Activated CD8-positive, alpha-beta memory T cell treated with anti-CD3 and anti-CD28 coated beads, Interleukin-2, amount 50 U/mL, for 48 hours (primary cell): Measurements from ENCODE around the gene SCGB3A1.

Experiments used
- DNase-seq: peaks from one replicate; pipeline ENCODE4 v3.0.0-alpha.2; 2020

The SCGB3A1 gene, protein sequence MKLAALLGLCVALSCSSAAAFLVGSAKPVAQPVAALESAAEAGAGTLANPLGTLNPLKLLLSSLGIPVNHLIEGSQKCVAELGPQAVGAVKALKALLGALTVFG

DNA sequence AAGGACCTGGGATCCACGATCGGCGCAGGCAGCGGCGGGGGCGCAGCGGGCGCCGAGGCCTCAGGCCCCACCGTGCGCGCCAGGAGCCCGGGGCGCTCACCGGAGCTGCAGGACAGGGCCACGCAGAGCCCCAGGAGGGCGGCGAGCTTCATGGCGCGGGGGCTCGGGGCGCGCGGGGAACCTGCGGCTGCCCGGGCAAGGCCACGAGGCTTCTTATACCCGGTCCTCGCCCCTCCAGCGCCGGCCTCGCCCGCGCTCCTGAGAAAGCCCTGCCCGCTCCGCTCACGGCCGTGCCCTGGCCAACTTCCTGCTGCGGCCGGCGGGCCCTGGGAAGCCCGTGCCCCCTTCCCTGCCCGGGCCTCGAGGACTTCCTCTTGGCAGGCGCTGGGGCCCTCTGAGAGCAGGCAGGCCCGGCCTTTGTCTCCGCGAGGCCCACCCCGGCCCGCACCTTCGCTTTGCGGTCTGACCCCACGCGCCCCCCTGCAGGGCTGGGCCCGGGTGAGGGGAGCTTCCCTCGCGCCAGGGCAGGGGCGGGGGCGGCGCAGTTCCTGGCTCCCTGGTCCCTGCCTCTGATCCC lies at the start of gene SCGB3A1:
TSS of gene SCGB3A1 (minus strand) at position 189 of the 577 bp plus-strand sequence. CDS start at position 152, 37 bp downstream.
- DNase-seq: no peak

- no peak for DNase-seq
Measured at GRCh38 chr5:180640611-180640860, 49.2 kb upstream of the SCGB3A1 start.

GRCh38 chr5:180639741-180640610 lies 48.7 kb upstream of the SCGB3A1 start:
- peak; percentile 41 for DNase-seq

DNA sequence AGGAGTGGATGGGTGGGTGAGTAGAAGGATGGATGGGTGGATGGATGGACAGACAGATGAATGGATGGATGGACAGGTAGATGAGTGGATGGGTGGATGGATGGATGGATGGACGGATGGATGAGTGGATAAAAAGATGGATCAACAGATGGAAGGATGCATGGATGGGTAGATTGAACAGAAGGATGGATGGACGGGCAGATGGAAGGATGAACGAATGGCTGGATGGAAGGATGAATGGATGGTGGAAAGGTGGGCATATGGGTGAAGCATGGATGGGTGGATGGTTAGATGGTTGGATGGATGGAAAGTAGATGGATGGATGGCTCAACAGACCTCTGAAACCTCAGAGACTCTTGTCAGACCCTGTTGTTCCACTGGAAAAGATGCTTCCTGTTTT lies 48.0 kb upstream of the SCGB3A1 start:
- DNase-seq: no peak

GRCh38 chr5:180637962-180638680 lies 46.8 kb upstream of the SCGB3A1 start:
- peak; percentile 41 for DNase-seq

DNA sequence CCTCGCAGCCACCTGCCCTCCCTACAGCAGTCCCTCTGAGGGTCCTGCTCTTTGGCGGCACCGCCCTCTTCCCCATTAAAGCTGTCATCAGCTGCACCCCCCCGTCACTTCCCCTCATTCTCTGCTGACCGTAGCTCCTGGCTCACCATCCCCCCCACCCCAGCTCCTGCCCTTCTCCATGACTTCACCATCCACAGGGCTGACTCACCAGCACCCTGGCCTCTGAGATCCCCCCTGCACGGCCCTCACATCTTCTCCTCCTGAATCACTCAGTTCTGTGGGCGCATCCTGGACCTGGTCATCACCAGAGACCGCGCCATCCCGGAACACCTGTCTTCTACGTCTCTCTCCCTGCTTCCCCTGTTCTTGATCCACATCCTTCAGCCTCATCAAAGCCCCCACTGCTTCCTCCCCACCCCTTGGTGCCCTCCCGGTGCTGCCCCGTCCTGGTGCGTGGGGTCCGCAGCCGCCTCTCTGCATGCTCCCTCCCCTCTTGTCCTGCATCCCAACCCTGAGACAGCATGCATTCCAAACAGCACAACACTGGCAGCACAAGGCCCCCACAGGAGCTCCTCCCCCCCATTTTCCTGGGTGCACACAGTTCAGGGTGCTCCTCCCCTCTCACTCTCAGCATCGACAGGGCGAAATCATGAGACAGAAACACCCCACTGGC lies 45.2 kb upstream of the SCGB3A1 start:
- DNase-seq: no peak

- DNase-seq: no peak
Measured at GRCh38 chr5:180636016-180636402, 44.7 kb upstream of the SCGB3A1 start.

DNA sequence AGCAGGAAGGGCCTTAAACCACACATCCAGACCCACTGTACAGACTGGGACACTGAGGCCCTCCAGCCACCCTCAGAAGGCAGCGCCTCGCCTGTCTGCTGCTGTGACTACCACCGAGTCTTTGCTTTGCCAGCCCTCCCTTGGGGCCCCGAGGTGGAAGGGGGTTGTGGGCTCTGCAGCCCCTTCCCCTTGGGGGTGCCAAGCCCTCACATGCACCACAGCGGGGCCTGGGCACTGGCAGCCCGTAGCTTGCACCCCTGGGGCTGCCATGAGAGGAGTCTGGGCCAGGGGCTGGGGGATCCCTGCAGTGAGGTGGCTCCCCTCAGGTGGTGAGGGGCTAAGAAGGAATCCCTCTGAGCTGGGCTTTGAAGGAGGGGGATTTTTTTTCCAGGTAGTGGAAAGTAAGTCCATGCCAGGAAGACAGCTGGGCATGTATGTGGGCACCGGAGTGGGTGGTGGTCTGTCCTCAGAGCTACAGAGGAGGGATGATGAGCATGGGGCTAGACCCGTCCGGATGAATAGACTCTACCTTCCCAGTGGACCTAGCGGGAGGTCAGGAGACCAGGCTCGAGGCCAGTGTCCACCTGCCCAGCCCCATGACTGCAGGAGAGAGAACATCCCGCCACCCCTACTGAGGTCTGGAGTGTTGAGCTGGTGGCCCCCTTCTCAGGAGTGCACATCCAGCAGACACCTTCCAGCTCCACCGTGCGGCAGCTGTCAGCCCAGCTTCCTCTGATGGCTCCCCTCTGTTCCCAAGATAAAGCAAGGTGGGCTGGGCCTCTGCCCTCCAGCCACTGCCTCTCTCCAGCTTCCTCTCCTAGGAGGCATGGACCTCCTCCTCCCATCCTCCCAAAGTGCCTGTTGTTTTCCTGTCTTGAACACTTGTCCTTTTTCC lies 42.2 kb upstream of the SCGB3A1 start:
- no peak for DNase-seq

DNA sequence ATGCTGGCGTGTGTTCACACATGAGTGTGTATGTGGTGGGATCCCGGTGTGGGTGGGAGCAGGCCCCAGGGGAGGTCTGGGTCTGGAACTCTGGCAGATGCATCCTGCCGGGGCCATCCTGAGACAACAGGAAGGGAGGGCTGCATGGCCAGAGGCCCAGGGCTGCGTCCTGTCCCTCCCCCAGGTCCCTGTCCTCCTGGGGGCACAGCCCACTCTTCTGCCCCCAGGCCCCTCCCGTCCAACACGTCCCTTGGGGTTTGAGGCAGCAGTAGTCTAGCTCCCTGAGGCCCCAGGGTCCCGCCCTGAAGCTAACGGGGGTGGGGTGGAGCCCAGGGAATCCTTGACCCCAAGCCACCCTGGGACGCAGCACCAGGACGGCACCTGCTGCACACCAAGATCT lies 41.5 kb upstream of the SCGB3A1 start:
- no peak for DNase-seq

DNA sequence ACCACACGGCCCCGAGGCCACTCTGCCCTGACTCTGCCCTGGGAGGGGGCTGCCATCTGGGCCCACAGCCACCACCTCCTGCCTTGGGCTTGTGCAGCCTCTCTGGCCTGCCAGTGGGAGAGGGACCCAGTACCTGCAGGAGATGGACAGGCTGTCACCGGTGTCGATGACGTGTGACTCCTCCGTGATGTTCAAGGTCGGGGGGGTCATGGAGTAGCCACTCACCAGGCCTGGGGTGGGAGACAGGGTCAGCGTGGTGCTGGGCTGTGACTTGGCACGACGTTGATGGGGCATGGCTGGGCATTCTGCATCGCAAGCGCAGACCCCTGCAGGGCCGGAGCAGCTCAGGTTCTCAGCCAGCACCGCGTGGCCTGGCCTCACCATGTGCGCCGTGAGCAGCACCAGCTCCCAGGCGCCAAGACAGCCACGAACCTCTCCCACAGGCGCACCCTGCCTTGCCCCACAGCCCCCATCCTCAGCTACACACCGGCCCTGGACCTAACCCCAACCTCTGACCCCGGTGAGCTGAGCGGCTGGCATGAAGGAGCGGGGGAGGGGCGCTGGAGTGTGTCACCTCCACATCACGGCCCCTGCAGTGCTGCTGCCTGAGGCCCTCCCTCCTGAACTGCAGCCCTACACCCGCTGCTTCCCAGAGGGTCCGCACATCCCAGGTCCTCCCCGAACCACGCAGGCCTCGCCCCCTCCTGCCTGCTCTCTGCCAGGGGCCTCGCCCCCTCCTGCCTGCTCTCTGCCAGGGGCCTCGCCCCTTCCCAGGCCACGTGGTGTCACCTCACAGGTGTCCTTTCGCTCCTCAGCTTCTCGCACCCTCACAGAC lies 40.5 kb upstream of the SCGB3A1 start:
- no peak for DNase-seq

DNA sequence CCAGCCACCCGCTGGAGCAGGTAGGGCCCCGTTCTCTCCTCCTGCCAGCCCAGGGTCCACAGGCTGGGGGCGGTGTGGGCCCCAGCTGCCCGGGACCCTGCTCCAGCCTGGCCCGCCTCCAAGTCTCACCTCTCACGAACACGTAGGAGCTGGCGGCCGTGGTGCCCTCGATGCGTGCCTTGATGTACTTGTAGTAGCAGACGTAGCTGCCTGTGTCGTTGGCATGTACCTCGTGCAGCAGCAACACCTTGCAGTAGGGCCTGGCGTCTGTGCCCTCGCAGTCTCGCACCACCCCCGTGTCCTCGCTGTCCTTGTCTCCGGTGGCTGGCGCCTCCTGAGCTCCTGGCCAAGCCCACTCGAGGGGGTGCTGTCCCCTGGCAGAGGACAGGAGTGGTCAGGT lies 39.1 kb upstream of the SCGB3A1 start:
- DNase-seq: no peak

- DNase-seq: no peak
Measured at GRCh38 chr5:180629831-180630382, 38.6 kb upstream of the SCGB3A1 start.

- no peak for DNase-seq
Measured at GRCh38 chr5:180628827-180629750, 37.8 kb upstream of the SCGB3A1 start.

DNA sequence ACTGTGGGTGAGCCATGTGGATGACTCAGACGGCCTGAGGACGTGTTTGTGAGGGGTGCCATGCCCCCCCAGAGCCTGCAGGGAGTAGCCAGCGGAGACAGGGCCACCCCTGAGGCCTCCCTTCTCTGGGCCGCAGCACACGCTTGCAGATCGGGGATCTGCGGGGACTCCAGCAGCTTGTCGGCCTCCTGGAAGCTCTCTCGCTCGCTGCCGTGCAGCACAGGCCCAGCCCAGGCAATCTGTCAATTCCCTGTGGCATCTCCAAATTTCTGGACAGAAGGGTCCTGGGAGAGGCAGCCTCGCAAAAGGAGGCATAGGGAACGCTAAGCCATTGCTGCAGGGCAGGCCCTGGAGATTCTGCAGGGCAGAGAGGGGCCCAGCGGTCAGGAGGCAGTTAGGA lies 36.9 kb upstream of the SCGB3A1 start:
- no peak for DNase-seq

- DNase-seq: no peak
Measured at GRCh38 chr5:180627386-180628120, 36.3 kb upstream of the SCGB3A1 start.

GRCh38 chr5:180626661-180627385 lies 35.5 kb upstream of the SCGB3A1 start:
- DNase-seq: no peak

DNA sequence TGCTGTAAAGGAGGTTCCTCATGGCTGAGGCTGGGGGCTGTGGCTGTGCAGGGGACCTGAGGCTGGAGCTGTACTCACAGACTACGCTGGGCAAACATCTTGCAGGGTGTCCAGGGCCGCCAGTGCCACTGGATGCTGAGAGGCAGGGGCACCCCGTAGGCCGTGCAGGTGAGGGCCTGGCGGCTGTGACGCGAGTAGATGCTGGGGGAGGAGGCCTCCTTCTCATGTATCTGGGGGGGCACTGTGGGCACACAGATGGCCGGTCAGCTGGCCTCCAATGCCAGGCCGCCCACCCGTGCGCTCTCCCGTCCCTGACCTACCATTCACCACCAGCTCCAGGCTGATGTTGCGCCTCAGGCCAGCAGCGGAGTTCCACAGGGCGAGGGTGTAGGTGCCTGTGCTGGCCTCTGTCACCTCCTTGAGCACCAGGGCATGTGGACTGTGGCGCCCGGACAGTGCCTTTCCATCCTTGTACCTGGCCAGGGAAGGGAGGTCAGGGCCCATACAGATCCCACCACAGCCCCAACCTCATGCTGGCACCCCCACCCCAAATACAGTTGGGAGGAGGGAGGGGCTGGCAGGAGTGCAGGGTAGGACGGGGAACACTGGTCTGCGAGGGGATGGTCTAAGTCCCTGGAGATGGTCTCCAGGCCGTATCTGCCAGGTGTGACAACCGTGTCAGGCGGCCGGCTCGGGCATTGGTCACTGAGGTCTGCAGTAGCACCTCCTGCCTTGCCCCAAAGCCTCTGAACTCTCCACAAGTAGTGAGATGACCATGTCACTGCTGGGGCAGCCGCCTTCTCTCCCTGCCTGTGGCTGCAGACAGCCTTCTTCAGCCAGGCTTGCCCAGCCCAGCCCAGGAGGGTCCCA lies 34.7 kb upstream of the SCGB3A1 start:
- DNase-seq: no peak
